GM19351 (cell line): ENCODE data around the gene CD80.
"Not testable (repeated sequence)": the region's sequence is repeated elsewhere in the genome, so short reads cannot be mapped to it uniquely, and the experiment has no call there.

Experiments used
- ATAC-seq: cut with Tn5 transposase; IDR thresholded peaks from one replicate; pipeline ENCODE4 v1.9.1; 2021; ENCODE audit warnings: mild to moderate bottlenecking, moderate library complexity; ENCODE audit not compliant: unreplicated experiment

The CD80 gene

GRCh38 chr3:119585208-119585607, 25.8 kb upstream of the CD80 start:
- ATAC-seq, result no peak

DNA sequence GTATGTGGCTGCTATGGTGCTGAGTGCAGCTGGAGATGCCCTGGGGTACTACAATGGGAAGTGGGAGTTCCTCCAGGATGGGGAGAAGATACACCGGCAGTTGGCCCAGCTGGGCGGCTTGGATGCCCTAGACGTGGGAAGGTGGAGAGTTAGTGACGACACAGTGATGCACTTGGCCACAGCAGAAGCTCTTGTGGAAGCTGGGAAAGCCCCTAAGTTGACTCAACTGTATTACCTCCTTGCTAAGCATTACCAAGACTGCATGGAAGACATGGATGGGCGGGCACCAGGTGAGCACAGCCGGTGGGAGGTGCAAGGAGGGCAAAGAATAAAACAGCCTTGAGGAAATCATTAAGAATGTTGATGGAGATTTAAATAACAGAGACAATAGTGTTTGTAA, 22.8 kb upstream of the CD80 start:
- peak; percentile 41 for ATAC-seq

DNA sequence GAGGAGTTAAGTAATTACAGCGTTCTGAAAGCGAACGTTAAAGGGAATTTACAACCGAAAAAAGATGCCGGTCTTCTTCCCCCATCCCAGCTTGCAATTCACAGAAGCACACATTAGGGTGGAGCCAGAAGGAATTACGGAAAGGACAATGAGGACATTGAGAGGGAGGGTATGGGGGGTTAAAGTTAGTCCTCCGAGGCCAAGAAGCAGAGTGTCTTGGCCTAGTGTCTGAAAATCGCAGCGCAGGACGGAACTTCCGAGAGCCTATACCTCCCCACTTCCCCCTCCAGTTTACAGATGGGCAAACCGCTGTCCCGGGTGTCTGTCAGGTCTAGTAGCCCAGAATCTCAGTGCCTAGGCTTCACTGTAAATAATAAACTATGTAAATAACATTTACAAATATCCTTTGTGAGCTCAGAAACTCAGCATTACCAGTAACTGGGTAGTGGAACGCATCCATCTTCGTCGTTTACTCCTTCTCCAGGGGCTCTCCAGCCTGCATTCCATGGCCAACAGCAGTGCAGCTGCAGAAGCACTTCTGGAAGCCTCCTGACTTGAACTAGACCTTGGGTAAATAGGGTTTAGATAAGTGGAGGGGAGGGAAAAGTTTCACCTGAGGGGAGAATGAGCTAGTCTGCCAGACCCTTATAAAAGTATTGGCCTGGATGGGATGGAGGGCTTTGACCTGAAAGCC, 20.8 kb upstream of the CD80 start:
- peak; percentile 67 for ATAC-seq

DNA sequence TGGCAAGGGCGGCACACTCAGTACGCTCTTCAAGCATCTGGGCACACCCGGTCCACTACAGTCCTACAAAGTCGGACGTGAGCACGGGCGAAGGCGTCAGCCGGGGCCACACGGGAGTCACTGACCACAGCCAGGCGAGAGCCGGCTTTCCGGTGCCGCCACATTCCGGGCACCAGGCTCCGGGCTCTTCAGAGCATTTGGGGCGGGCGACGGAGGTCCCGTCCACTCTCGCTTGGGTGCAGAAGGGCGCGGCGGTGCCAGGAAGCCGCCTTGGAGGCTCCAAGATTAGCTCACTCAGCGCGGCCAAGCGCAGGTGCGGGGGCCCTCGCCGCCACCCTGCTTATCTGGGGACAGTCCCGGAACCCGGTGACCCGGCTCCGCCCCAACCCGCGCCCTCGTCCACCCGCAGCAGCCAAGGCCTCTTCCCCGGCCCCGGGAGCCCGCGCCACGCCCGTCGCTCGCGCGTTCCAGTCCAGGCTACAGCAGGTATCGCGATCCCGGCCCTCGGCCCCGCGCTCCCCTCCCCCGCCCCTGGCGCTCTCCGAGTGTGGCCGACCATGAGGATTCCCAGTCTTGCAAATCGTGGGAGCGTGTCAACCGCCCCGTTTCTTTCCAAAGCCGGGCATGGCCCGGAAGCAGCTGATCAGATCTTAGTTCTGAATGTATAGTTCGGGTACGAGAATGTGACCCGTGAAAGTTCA, 20.1 kb upstream of the CD80 start, which contains the start of gene ADPRH:
Gene ADPRH (plus strand): TSS at position 127 of the 701 bp plus-strand sequence. CDS start 2,678 bp downstream, outside the sequence.
- peak; percentile 62 for ATAC-seq

- ATAC-seq, result no peak
Observed at GRCh38 chr3:119575507-119575906, 16.1 kb upstream of the CD80 start.

- no peak for ATAC-seq
Observed at GRCh38 chr3:119571688-119572087, 12.3 kb upstream of the CD80 start.

- no peak for ATAC-seq
Observed at GRCh38 chr3:119571230-119571629, 11.8 kb upstream of the CD80 start.

- ATAC-seq, result no peak
Observed at GRCh38 chr3:119570229-119570628, 10.8 kb upstream of the CD80 start.

DNA sequence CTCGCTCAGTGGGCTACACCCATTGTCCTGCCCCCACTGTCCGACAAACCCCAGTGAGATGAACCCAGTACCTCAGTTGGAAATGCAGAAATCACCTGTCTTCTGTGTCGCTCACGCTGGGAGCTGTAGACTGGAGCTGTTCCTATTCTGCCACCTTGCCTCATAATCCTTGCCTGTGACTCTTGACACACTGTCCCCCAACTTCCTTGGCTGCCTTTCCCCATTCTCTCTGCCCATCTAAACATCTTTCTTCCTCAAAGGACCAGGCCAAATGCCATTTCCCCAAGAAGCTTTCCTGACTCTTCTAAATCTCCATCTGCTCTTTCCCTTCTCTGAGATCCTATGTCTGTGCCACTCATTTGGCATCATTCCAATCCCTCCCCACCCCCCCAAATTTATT, 9.7 kb upstream of the CD80 start:
- ATAC-seq, result no peak

- not testable (repeated sequence) for ATAC-seq
Observed at GRCh38 chr3:119563334-119563733, 3.9 kb upstream of the CD80 start.

DNA sequence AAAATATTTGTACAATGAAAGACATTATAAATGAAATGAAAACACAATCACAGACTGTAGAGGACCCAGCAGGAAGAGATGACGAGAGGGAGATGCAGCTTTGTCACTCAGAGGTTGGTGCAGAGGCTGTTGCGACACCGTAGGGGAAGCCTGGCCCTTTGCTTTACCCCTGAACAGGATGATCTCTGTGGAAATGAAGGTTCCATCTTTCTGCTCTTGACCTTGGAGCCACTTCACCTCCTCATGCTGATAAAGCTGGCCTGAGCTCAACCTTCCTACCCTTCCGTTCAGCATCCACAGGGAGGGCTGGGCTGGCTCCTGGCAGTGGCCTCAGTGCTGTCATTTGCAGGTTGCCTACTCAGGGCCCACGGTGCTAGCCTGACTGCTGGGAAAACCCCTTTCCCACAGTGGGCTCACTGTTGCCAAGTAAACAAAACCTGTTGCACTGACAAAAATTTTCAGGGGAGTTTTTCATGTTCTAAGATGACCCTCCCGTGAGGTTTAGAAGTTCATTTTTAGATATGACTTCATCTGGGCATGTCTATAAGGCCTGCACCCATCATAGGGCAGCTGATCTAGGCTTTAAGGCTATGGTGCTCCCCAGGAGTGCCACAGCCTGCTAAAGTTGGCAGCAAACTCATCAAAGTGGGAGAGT, 3.0 kb upstream of the CD80 start:
- peak; percentile 62 for ATAC-seq

- ATAC-seq, result no peak
Observed at GRCh38 chr3:119560160-119560559, 746 bp upstream of the CD80 start.

GRCh38 chr3:119558626-119559317, 642 bp downstream of the CD80 start:
- no peak for ATAC-seq

DNA sequence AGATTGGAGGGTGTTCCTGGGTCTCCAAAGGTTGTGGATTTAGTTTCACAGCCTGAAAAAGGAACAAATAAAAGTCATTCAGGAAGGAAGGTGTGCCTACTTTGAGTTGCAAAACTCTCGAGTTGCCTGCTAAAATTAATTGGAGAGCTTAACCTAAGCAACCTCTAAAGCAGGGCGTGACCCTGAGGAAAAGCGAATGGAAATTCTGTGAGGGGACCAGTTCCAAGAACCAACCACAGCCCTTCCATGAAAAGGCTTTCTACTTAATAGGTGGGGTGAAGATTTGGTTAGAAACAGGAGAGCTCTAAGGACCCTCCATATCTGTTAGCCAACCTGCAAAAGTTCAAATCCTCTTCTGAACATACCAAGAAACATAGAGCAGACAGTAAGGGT, 1.5 kb downstream of the CD80 start:
- no peak for ATAC-seq

- ATAC-seq, result no peak
Observed at GRCh38 chr3:119557192-119557876, 2.1 kb downstream of the CD80 start.

GRCh38 chr3:119555929-119556328, 3.5 kb downstream of the CD80 start:
- ATAC-seq, result no peak

GRCh38 chr3:119555309-119555735, 4.1 kb downstream of the CD80 start:
- no peak for ATAC-seq

DNA sequence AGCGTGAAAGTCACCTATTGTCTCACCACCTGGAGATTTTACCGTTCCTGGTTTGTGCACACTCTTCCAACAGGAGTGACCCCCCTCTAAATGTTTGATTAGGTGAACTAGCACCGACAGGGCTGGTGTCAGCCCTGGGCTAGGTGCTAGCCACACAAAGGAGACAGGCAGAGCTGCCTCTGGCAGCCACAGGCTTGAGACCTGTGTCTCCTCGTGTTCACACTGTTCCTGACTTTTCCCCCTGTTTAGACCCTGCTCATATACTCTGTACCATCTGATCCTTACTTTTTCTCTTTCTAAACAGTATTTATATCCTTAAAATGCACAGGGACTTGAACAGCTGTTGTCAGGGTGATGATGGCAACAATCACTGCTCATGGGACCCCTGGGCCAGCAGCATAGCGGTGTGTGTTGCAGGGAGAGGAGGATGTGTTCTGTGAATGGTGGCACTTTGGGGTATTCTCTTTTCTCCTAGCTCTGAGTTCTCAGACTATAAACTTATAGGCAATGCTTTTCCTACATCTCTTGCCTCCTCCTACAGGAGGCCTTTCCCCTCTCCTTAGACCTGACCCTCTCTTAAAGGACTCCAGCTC, 5.5 kb downstream of the CD80 start:
- ATAC-seq, result no peak

- ATAC-seq, result not testable (repeated sequence)
Observed at GRCh38 chr3:119552928-119553327, 6.5 kb downstream of the CD80 start.

GRCh38 chr3:119551598-119551997, 7.8 kb downstream of the CD80 start:
- ATAC-seq, result no peak
